Measurements from ENCODE around the gene VAV1. TPM values are rescaled to one million over a fixed set of nuclear protein-coding genes. Genes with fewer than 3 reads are reported as not detected.

Gene VAV1
- total and polyA plus RNA-seq, 12 donors: 1.1 to 21.1 (median 9.1) TPM

- Histone ChIP-seq H3K9me3 (replicated peaks in 1 of 3) (peaks cover 0 to 4% (median 0%) of the 10 kb centered on the region in 3 donors), H3K4me1 (replicated peaks in 1 of 2) (no peaks in the 10 kb centered on the region), H3K36me3 (replicated peaks in 1 of 2) (no peaks in the 10 kb centered on the region), H3K27me3 (no peaks in the 10 kb centered on the region), H3K4me3 (no peak overlapping the region), H3K27ac (no peak overlapping the region)
- intact Hi-C loops (cut with DNase I): no loop called here
- 22 to 64% (median 32%) methylated on average over 3 of the region's 3 CpGs for WGBS, 4 donors
- DNase-seq: no peak
- TF ChIP-seq CTCF (IDR thresholded peaks at IDR 0.05): no peak
- TF ChIP-seq POLR2A (IDR thresholded peaks at IDR 0.05): no peak
Measured at GRCh38 chr19:6906559-6907060, 134.1 kb downstream of the VAV1 start.

Small RNAs within 50 kb of the gene (microRNA-seq; reads per million reads assigned to microRNA genes)
- 0.85 to 1.1 (median 0.89) reads per million in 3 donors for gene MIR6791

Other genes with a start within 250 kb of the VAV1 start
- 1 to 10 TPM in 4 of 9 donors, under 1 TPM in 4, not detected in 1; 0.50 to 1.6 (median 0.89) TPM for gene TNFSF9, start 241.7 kb upstream of the VAV1 start, total RNA-seq
- gene TNFSF9, start 241.7 kb upstream of the VAV1 start, polyA plus RNA-seq: under 1 TPM; 0.16 to 0.40 (median 0.32) TPM
- gene CD70, start 181.6 kb upstream of the VAV1 start, total RNA-seq: under 1 TPM in 1 of 9 donors, not detected in 8; 0.27 TPM
- under 1 TPM in 1 of 3 donors, not detected in 2; 0.34 TPM for gene CD70, start 181.6 kb upstream of the VAV1 start, polyA plus RNA-seq
- gene TNFSF14, start 102.5 kb upstream of the VAV1 start, total RNA-seq: 1 to 10 TPM in 2 of 9 donors, under 1 TPM in 6, not detected in 1; under 0.01 to 2.5 (median 0.56) TPM
- 1 to 10 TPM in 2 of 3 donors, under 1 TPM in 1; 0.60 to 3.5 (median 3.0) TPM for gene TNFSF14, start 102.5 kb upstream of the VAV1 start, polyA plus RNA-seq
- 1,000 to 10,000 TPM in 8 of 9 donors, 1 to 10 TPM in 1; 2.4 to 5,179 (median 2,017) TPM for gene C3, start 52.1 kb upstream of the VAV1 start, total RNA-seq
- gene C3, start 52.1 kb upstream of the VAV1 start, polyA plus RNA-seq: 1,000 to 10,000 TPM; 1,199 to 4,143 (median 3,889) TPM
- 100 to 1,000 TPM in 7 of 9 donors, 10 to 100 TPM in 2; 61.8 to 168 (median 122) TPM for gene GPR108, start 35.1 kb upstream of the VAV1 start, total RNA-seq
- gene GPR108, start 35.1 kb upstream of the VAV1 start, polyA plus RNA-seq: 100 to 1,000 TPM in 2 of 3 donors, 10 to 100 TPM in 1; 70.8 to 193 (median 189) TPM
- 10 to 100 TPM; 22.5 to 99.9 (median 73.9) TPM for gene TRIP10, start 33.0 kb upstream of the VAV1 start, total RNA-seq
- gene TRIP10, start 33.0 kb upstream of the VAV1 start, polyA plus RNA-seq: 100 to 1,000 TPM in 2 of 3 donors, 10 to 100 TPM in 1; 33.5 to 425 (median 228) TPM
- 1 to 10 TPM in 1 of 9 donors, under 1 TPM in 6, not detected in 2; 0.11 to 1.7 (median 0.41) TPM for gene SH2D3A, start 5.3 kb upstream of the VAV1 start, total RNA-seq
- under 1 TPM; 0.22 to 0.64 (median 0.40) TPM for gene SH2D3A, start 5.3 kb upstream of the VAV1 start, polyA plus RNA-seq
- 1 to 10 TPM in 2 of 9 donors, under 1 TPM in 6, not detected in 1; 0.11 to 1.2 (median 0.49) TPM for gene ADGRE1, start 114.9 kb downstream of the VAV1 start, total RNA-seq
- under 1 TPM; 0.07 to 0.26 (median 0.16) TPM for gene ADGRE1, start 114.9 kb downstream of the VAV1 start, polyA plus RNA-seq
- not detected for gene MBD3L2B, start 248.7 kb downstream of the VAV1 start, total RNA-seq
- gene MBD3L2B, start 248.7 kb downstream of the VAV1 start, polyA plus RNA-seq: not detected